A673 (cell line): ENCODE data around the gene EMX1.

Experiments used
- CTCF ChIP-seq: fragments of 300-800, 200-600 bp; sonication (generic); conservative IDR thresholded peaks from 2 replicates; pipeline ENCODE4 v1.5.1; 2017; ENCODE audit warnings: low read depth, mild to moderate bottlenecking, antibody characterized with exemption, low read length, moderate library complexity, mixed read lengths
- EZH2 ChIP-seq: fragments of 200-600 bp; sonication (generic); IDR thresholded peaks from 2 replicates; pipeline ENCODE4 v1.6.1; 2017; ENCODE audit warnings: borderline replicate concordance, low read depth, mild to moderate bottlenecking, mixed read lengths, antibody characterized with exemption, low read length; ENCODE audit not compliant: poor library complexity, severe bottlenecking

- TF ChIP-seq CTCF (no peak), EZH2 (no peak)
Measured at GRCh38 chr2:72951303-72952095, 34.2 kb downstream of the EMX1 start.
